AG08395 (cell line): ENCODE data around the gene IL1A.
A peak's percentile ranks its signal among the peaks of the same experiment; 100 is the strongest.

ENCODE experiments used
- DNase-seq: peaks from one replicate; pipeline ENCODE4 v3.0.0; 2012; ENCODE audit warnings: mixed read lengths, low spot score

IL1A gene

GRCh38 chr2:112792419-112792818, 8.1 kb upstream of the IL1A start:
- no peak for DNase-seq

GRCh38 chr2:112791693-112792230, 7.5 kb upstream of the IL1A start:
- no peak for DNase-seq

GRCh38 chr2:112791019-112791418, 6.7 kb upstream of the IL1A start:
- DNase-seq: no peak

GRCh38 chr2:112790305-112790704, 6.0 kb upstream of the IL1A start:
- no peak for DNase-seq

- no peak for DNase-seq
These were observed 4.9 kb upstream of the IL1A start for GRCh38 chr2:112789186-112789585.

GRCh38 chr2:112788653-112789052, 4.4 kb upstream of the IL1A start:
- no peak for DNase-seq

GRCh38 chr2:112787729-112788393, 3.6 kb upstream of the IL1A start:
- no peak for DNase-seq

DNA sequence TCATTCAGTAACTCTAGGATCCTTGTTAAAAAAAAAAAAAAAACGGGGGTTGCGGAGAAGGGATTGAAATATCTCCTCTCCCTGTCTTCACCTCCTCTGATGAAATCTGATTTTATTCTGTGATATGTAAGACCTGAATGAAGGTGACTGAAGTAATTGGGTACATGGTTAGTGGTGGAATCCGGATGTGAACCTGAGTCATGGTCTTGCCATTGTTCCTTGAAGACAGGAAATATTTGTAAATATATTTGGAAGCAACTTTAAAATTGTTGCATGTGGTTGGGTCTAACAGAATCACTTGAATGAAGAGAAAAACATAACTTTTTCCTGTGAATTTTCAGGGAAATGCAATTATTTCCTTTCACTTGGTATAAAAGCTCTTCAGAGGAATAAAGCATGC, 3.0 kb upstream of the IL1A start:
- DNase-seq: no peak

DNA sequence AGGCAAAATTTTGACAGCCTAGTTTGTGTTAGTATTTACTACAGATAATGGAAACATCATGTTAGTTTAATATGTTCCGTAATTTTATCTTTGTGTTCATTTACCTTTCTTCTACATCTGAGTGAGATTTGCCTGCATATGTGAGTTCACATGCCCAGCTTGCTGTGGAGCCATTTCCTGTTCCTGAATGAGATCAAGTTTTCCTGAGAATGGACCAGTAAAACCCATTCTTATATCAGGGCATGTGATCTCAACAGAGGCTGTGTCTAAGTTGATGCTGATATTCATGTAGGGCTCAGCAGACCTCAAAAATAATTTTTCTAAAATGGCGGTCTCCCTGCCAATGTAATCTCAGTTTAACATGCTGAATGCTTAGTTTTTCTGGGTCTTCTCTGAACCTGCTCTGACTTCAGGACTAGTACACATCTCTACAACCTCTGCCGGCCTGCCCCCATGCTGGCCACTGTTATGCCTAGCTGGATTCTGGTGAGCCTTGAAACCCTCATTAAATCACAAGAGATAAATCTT, 1.0 kb downstream of the IL1A start:
- no peak for DNase-seq

- DNase-seq: no peak
These were observed 2.0 kb downstream of the IL1A start for GRCh38 chr2:112782234-112782799.

DNA sequence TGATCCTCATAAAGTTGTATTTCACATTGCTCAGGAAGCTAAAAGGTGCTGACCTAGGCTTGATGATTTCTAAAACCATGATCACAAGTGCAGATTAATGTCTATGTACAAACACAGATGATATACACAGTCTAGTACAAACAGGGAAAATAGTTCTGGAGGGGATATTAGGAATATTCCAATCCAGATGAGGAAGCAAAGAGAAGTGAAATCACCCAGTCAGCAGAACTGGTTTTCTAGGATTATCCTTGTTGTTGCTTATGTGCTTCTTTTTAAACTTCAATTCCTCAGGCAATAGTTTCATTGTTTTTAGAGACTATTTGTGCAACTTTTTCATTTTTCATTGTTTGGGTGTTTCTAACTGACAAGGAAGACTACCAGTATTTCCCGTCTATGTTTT, 4.7 kb downstream of the IL1A start:
- no peak for DNase-seq

DNA sequence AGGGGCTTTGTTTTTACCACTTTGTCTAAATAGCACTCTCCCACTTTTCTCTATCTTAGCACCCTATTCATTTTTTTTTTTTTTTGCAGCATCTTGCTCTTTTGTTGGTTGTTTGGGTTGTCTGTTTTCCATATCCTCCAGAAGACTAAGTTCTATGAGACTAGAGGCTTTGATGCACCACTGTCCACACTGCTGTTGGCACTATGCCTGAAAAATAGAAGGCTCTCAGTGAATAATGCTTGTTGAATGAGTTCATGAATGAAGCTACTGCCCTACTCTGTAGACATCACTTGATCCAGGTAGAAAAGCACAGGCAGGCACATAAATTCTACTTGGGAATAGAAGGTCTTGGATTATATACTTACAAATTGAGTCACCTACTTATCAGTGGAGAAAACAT, 7.3 kb downstream of the IL1A start:
- no peak for DNase-seq

DNA sequence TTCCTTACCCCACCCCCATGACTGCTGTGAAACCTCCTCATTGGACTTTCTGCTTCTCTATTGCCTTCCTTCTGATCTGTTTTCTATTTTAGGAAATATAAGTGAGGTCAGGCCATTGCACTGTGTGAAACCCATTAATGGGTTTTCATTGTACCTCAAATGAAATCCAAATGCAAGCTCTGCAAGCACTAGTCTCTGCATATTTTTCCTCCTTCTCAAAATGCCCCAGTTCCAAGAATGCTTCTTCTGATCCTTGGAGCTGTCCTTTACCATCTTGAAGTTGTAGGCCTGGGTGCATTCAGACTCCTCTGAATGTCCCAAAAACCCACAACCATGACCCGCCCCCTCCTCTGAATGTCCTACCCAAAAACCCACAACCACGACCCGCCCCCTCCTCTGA, 8.2 kb downstream of the IL1A start:
- DNase-seq: no peak

- no peak for DNase-seq
These were observed 9.6 kb downstream of the IL1A start for GRCh38 chr2:112774536-112775285.

GRCh38 chr2:112773556-112773955, 10.7 kb downstream of the IL1A start:
- no peak for DNase-seq

DNA sequence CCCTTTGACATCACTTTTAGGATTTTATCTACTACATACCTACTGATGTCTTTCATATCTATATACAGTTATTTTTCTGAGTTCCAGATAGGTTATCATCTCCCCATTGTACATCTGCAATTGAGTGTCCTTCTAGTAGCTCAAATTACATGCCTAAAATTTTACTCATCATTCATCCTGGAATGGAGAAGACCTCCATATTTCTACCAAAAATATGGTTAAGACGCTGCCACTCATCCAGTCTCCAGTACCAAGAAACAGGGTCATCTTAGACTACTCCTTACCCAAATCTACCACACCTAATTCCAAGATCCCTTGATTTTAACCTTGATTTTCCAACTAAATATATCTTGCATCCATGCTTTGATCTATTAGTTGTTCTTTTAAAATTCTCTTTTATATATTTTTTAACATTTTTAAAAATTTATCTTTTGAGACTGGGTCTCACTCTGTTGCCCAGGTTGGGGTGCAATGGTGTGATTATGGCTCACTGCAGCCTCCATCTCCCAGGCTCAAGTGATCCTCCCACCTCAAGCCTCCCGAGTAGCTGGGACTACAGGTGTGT, 11.3 kb downstream of the IL1A start:
- DNase-seq: no peak

GRCh38 chr2:112772322-112772721, 12.0 kb downstream of the IL1A start:
- no peak for DNase-seq

- no peak for DNase-seq
These were observed 15.9 kb downstream of the IL1A start for GRCh38 chr2:112768432-112768831.

DNA sequence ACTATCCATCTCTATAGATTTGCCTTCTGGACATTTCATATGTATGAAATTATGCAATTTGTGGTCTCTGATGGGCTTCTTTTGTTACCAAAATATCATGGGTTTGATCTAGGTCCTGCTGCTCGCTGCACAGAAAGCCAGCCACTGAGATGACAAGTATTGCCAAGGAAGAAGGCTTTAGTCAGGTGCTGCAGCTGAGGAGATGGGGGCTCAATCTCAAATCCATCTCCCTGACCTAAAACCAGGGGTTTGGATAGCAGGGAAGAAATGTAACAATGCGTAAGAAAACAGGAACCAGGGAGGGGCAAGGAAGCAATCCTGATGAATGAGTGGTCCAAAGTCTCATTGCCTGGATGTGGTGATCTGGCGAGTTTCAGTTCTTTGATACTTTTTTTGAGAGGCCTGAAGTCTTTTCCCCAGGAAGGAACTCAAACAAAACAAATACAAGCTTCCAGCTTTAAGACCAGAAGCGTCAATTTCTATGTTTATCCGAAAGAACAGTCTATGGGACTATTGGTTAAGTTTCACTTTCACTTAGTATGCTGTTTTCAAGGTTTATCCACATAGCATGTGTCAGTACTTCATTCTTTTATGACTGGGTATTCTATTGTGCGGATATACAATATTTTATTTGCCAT, 16.5 kb downstream of the IL1A start:
- no peak for DNase-seq

DNA sequence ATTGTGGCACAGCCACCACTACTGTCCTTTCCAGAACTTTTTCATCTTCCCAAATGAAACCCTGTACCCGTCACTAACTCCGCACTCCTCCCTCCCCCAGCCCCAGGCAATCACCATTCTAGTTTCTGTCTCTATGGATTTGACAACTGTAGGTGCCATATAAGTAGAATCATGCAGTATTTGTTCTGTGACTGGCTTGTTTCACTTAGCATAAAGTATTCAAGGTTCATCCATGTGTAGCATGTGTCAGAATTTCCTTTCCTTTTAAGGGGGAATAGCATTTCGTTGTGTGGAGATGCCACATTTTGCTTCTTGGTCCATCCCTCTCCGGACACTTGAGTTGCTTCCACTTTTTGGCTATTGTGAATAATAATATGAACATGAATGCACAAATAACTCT, 19.0 kb downstream of the IL1A start:
- DNase-seq: no peak

DNA sequence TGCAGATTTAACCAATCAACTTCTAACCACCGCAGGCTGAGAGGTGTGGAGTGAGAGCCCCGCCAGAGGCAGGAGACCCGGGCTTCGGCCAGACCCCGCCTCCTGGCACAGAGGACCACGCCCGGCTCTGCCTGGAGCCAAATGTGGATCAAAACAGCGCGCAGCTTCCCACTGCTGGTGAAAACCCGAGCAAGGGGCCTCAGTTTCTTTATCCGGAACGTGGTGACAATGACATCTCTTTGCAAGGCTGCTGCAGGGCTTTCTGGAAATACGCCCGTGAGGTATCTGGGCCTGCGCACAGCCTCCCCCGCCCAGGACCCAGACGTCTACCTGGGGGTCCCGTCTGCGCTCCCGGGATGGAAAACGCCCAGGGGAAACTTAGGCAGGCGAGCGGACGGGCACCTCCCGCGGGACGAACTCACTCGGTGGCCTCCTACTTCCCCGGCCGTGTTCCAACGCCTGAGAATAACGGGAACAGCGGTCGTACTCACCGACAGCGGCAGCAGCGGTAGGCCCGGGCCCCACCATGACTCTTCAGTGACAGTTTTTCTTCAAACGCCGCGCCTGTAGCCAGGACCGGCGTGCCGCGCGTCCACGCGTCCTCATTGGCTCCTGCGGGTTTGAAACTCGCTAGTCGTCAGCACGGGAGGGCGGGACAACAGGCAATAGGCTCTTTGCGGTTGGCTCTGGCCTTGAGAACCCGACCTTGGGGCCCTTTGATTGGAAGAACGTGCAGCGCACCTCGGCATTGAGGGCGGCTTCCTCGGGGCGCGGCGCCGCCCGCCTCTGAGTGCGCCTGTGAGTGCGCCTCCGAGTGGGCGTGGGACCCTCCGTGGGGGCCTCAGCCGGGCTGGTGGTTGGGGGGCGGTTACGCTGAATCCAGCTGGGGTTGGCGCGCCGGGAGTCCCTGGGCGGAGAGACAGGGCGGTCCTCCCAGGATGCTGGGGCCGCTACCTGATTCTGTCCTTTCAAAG, 19.9 kb downstream of the IL1A start, which contains the start of gene CKAP2L:
Gene CKAP2L, minus strand, starts transcription at position 539 of the 974 bp plus-strand sequence. Its CDS starts 11 bp downstream, at position 528.
- peak; percentile 99 for DNase-seq
